Heart left ventricle (tissue), 13 donors: ENCODE data around the gene OR10H3.

Source experiments
- CTCF ChIP-seq, 12 donors: fragments of 200-600 bp; sonication (generic) in 4 of 12; IDR thresholded peaks; one replicate each; pipeline versions ENCODE4 v1.5.0 to v1.8.0; 2018 to 2022; ENCODE audit warnings: antibody characterized with exemption in 12 of 12, mild to moderate bottlenecking in 5 of 12
- POLR2A ChIP-seq, 2 donors: fragments of 450-650 bp; IDR thresholded peaks; one replicate each; pipeline ENCODE4 v1.6.1; 2017; ENCODE audit warnings: antibody characterized with exemption in 2 of 2, mild to moderate bottlenecking in 2 of 2, moderate library complexity in 2 of 2
- donor health status: ischemic (EF 13 %, LVEDD 7.1; RV severe dilation, severe dysfunction).
- donor health status: DM: no; HTN: yes; CAD: no.
- donor health status: DM: no; HTN: no; CAD: no.
- donor health status: ischemic (EF 25% LVEDD 6.9; RV normal size, moderate dysfunction).
- donor health status: ischemic (EF 25% LVEDD 5.7; RV mildly dilated, moderate dysfunction).
- donor health status: ischemic (EF 35%, LVEDD 5.7; RV mildly dilated, moderate dysfunction).
- donor health status: nonischemic (EF 11% LVEDD 7.7; RV severe dilation, severe dysfunction).
- donor health status: DM: yes; HTN: yes; CAD: no.
- donor health status: PGD.
- donor health status: ischemic (EF 29% LVEDD 5.4; RV normal size, mild dysfunction).
- donor health status: nonischemic (EF 23%, LVEDD 6.1; RV moderate dilation, normal function).

GRCh38 chr19:15790096-15790495 is 52.3 kb downstream of the OR10H3 start:
- TF ChIP-seq CTCF (IDR thresholded peaks at IDR 0.05): no peak
- TF ChIP-seq POLR2A (IDR thresholded peaks at IDR 0.05): no peak
